ENCODE results near the gene AARS2.

GRCh38 chr6:44307217-44307616 lies 5.9 kb downstream of the AARS2 start:
- TF ChIP-seq, protein P1, sequence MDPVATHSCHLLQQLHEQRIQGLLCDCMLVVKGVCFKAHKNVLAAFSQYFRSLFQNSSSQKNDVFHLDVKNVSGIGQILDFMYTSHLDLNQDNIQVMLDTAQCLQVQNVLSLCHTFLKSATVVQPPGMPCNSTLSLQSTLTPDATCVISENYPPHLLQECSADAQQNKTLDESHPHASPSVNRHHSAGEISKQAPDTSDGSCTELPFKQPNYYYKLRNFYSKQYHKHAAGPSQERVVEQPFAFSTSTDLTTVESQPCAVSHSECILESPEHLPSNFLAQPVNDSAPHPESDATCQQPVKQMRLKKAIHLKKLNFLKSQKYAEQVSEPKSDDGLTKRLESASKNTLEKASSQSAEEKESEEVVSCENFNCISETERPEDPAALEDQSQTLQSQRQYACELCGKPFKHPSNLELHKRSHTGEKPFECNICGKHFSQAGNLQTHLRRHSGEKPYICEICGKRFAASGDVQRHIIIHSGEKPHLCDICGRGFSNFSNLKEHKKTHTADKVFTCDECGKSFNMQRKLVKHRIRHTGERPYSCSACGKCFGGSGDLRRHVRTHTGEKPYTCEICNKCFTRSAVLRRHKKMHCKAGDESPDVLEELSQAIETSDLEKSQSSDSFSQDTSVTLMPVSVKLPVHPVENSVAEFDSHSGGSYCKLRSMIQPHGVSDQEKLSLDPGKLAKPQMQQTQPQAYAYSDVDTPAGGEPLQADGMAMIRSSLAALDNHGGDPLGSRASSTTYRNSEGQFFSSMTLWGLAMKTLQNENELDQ (CRISPR knock-in tag; IDR thresholded peaks at IDR 0.05; ENCODE audit: borderline replicate concordance): no peak
- TF ChIP-seq HMGN3 (IDR thresholded peaks at IDR 0.05; ENCODE audit: borderline replicate concordance, extremely low read depth, insufficient read length, low read depth, low read length): no peak
- no peak for TF ChIP-seq ZBTB9 (CRISPR knock-in tag; IDR thresholded peaks at IDR 0.05)
- TF ChIP-seq ELF4 (CRISPR knock-in tag; IDR thresholded peaks at IDR 0.05): no peak
- TF ChIP-seq EHMT2 (IDR thresholded peaks at IDR 0.05): no peak
- no peak for TF ChIP-seq CTCF (IDR thresholded peaks at IDR 0.05 in 2 of 3, conservative IDR thresholded peaks at IDR 0.05 in 1 of 3; ENCODE audit: insufficient read depth in 2 of 3, low read depth in 1 of 3, low read length in 3 of 3)
- TF ChIP-seq ZNF146 (CRISPR knock-in tag; IDR thresholded peaks at IDR 0.05; ENCODE audit: unreplicated experiment): no peak
- no peak for TF ChIP-seq HCFC1 (IDR thresholded peaks at IDR 0.05; ENCODE audit: low read depth, low read length)
